Smooth muscle cell (in vitro differentiated cells): Measurements from ENCODE around the gene NUDT3. TPM values are rescaled to one million over a fixed set of nuclear protein-coding genes. Genes with fewer than 3 reads are reported as not detected.

ENCODE experiments used
- DNase-seq: peaks from one replicate; lab custom pipeline; 2025; ENCODE audit not compliant: unreplicated experiment; lab: John Stamatoyannopoulos, UW
- H2AFZ ChIP-seq: fragments of 200-600 bp; sonication (generic); 2 replicates; pipeline ENCODE4 v1.6.0; 2016; ENCODE audit warnings: antibody characterized with exemption, low read depth, mild to moderate bottlenecking
- H3F3A ChIP-seq: fragments of 200-600 bp; sonication (generic); 2 replicates; pipeline ENCODE4 v1.6.0; 2017; ENCODE audit warnings: antibody characterized with exemption, low read depth
- H3K27ac ChIP-seq: fragments of 200-600 bp; sonication (generic); 2 replicates; pipeline ENCODE4 v1.5.1; 2016; ENCODE audit warnings: low read depth, mild to moderate bottlenecking
- H3K27me3 ChIP-seq: fragments of 200-600 bp; sonication (generic); 2 replicates; pipeline ENCODE4 v1.6.1; 2016; ENCODE audit warnings: low read depth, mild to moderate bottlenecking
- H3K36me3 ChIP-seq: fragments of 200-600 bp; sonication (generic); 2 replicates; pipeline ENCODE4 v1.5.1; 2016; ENCODE audit warnings: low read depth
- H3K4me1 ChIP-seq: fragments of 200-600 bp; sonication (generic); 2 replicates; pipeline ENCODE4 v1.5.1; 2016; ENCODE audit warnings: low read depth
- H3K4me2 ChIP-seq: fragments of 200-600 bp; sonication (generic); 2 replicates; pipeline ENCODE4 v1.6.0; 2016; ENCODE audit warnings: mild to moderate bottlenecking
- H3K4me3 ChIP-seq: fragments of 200-600 bp; sonication (generic); 2 replicates; pipeline ENCODE4 v1.5.1; 2016; ENCODE audit warnings: mild to moderate bottlenecking
- H3K79me2 ChIP-seq: fragments of 200-600 bp; sonication (generic); 2 replicates; pipeline ENCODE4 v1.6.0; 2016; ENCODE audit warnings: low read depth, mild to moderate bottlenecking
- H3K9ac ChIP-seq: fragments of 200-600 bp; sonication (generic); 2 replicates; pipeline ENCODE4 v1.6.0; 2016; ENCODE audit warnings: low read depth
- H3K9me3 ChIP-seq: fragments of 200-600 bp; sonication (generic); replicated peaks from 2 replicates; pipeline ENCODE4 v1.5.1; 2016; ENCODE audit warnings: low read depth
- H4K20me1 ChIP-seq: fragments of 200-600 bp; sonication (generic); 2 replicates; pipeline ENCODE4 v1.6.0; 2016; ENCODE audit warnings: low read depth
- CTCF ChIP-seq: fragments of 200-600 bp; sonication (generic); IDR thresholded peaks from 2 replicates; pipeline ENCODE4 v1.5.1; 2017; ENCODE audit warnings: borderline replicate concordance, mild to moderate bottlenecking, antibody characterized with exemption; ENCODE audit not compliant: insufficient read depth, poor library complexity, severe bottlenecking
- WGBS: methylation state at CpG from one replicate; pipeline ENCODE4 v1.1.7; 2016; ENCODE audit warnings: low lambda C conversion rate; 5-methylcytosine and 5-hydroxymethylcytosine counted together
- polyA plus RNA-seq: library from polyadenylated mRNA; unstranded; fragments of >200 nt; fragmentation: Nextera tagmentation; extraction: Ambion mirVana; gene quantifications from 2 replicates; pipeline ENCODE4 v1.2.1, GENCODE V29; 2016
- total RNA-seq: library from RNA; depleted of rRNA; stranded (reverse); fragments of >200 nt; gene quantifications from 2 replicates; pipeline ENCODE4 v1.2.3, GENCODE V29; 2014

The NUDT3 gene
- total and polyA plus RNA-seq, 2 experiments from 2014 or later, result 7.5 to 12.9 TPM

GRCh38 chr6:34384321-34385153 is 7.9 kb downstream of the NUDT3 start:
- 84% methylated on average over 5 of the region's 5 CpGs for WGBS
- H3K79me2 ChIP-seq, result peaks cover 59% of the 10 kb centered on the region
- no peak overlapping the region for H3K4me3 ChIP-seq
- peak overlapping the region; percentile 76 for H3K27ac ChIP-seq
- peak overlapping the region; percentile 30 for H3K9ac ChIP-seq
- no peak for TF ChIP-seq CTCF
- peaks cover 13% of the 10 kb centered on the region for H3K4me1 ChIP-seq
- H3K4me2 ChIP-seq, result peak overlapping the region; percentile 47
- no peak for DNase-seq
- no peaks in the 10 kb centered on the region for H3K36me3 ChIP-seq
- H4K20me1 ChIP-seq, result peaks cover 55% of the 10 kb centered on the region
- peaks cover 13% of the 10 kb centered on the region for H3F3A ChIP-seq
- no peaks in the 10 kb centered on the region for H3K9me3 ChIP-seq
- no peak overlapping the region for H2AFZ ChIP-seq
- H3K27me3 ChIP-seq, result no peaks in the 10 kb centered on the region

- Histone ChIP-seq H3K27me3 (no peaks in the 10 kb centered on the region), H3K79me2 (peaks cover 59% of the 10 kb centered on the region), H3K9me3 (no peaks in the 10 kb centered on the region), H3K4me1 (peaks cover 13% of the 10 kb centered on the region), H3K36me3 (no peaks in the 10 kb centered on the region), H3K9ac (peak overlapping the region; percentile 30), H4K20me1 (peaks cover 53% of the 10 kb centered on the region), H3K4me3 (no peak overlapping the region), H3K27ac (peak overlapping the region; percentile 76), H3F3A (peaks cover 13% of the 10 kb centered on the region), H3K4me2 (peak overlapping the region; percentile 77), H2AFZ (no peak overlapping the region)
- DNase-seq, result no peak
- WGBS, result 73% methylated on average over 6 of the region's 6 CpGs
- TF ChIP-seq CTCF, result no peak
These were observed 8.7 kb downstream of the NUDT3 start for GRCh38 chr6:34383656-34384320.

- TF ChIP-seq CTCF, result no peak
- peaks cover 59% of the 10 kb centered on the region for H3K79me2 ChIP-seq
- no peaks in the 10 kb centered on the region for H3K36me3 ChIP-seq
- no peaks in the 10 kb centered on the region for H3K9me3 ChIP-seq
- peak overlapping the region; percentile 77 for H3K4me2 ChIP-seq
- no peaks in the 10 kb centered on the region for H3K27me3 ChIP-seq
- peak overlapping the region; percentile 64 for H3K9ac ChIP-seq
- no peak overlapping the region for H2AFZ ChIP-seq
- WGBS, result 35% methylated on average over 3 of the region's 3 CpGs
- H3K4me1 ChIP-seq, result peaks cover 13% of the 10 kb centered on the region
- peaks cover 53% of the 10 kb centered on the region for H4K20me1 ChIP-seq
- no peak for DNase-seq
- no peak overlapping the region for H3K4me3 ChIP-seq
- H3F3A ChIP-seq, result peaks cover 13% of the 10 kb centered on the region
- H3K27ac ChIP-seq, result peak overlapping the region; percentile 76
These were observed 9.3 kb downstream of the NUDT3 start for GRCh38 chr6:34383161-34383631.
